ENCODE measurements around the gene VRK3. TPM values are rescaled to one million over a fixed set of nuclear protein-coding genes. Genes with fewer than 3 reads are reported as not detected.

Gene VRK3
- total and polyA plus RNA-seq, 2 of the 4 experiments (the other 2 are of a cell fraction) = 28.7 to 35.8 TPM

DNA sequence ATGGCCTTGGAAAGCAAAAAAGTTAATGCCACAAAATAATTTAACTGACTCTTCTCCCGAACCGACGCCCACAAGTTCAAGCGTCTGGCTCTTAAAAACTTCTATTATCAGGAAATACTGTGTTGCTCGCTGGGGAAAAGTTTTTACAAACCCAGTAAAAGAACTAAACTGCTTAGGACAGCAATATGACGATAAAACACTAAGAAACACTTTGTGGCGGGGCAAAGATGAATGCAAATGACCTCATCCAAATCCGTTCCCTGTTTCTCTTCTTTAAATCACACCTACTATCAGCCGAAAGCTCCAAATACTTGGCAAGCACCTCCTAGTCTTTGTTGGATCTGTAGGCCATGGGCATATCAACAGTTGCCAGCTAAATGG lies 69.1 kb downstream of the VRK3 start:
- no peaks in the 10 kb centered on the region for H3K9me3 ChIP-seq (ENCODE audit: control insufficient read depth, insufficient read depth, low read length)
- no peak for DNase-seq

More for the DNA sequence above, 69.1 kb downstream of the VRK3 start:
- ChIA-PET POLR2A (ENCODE audit: unreplicated experiment) (no interaction called here), CTCF (no interaction called here)
- H3K23ac ChIP-seq (ENCODE audit: low read depth, low read length) = no peak overlapping the region
- H2BK5ac ChIP-seq (ENCODE audit: low read depth, low read length, poor library complexity, severe bottlenecking) = no peak overlapping the region
- H3K79me1 ChIP-seq (ENCODE audit: low read depth in 1 of 2, low read length in 2 of 2) = no peaks in the 10 kb centered on the region
- no peak overlapping the region for H2AK5ac ChIP-seq (ENCODE audit: low read depth, low read length)
- H2AK9ac ChIP-seq (replicated peaks; ENCODE audit: low read depth, low read length, poor library complexity) = no peak overlapping the region
- H4K8ac ChIP-seq (ENCODE audit: low read depth in 2 of 2, low read length in 2 of 2) = no peak overlapping the region
- H2BK20ac ChIP-seq (ENCODE audit: low read depth, low read length) = no peak overlapping the region
- in situ Hi-C loops (cut with MboI; ENCODE audit: low sequenced_read_pairs) = no loop called here
- H3K18ac ChIP-seq (ENCODE audit: low read depth, low read length) = no peak overlapping the region
- no peak overlapping the region for H3K56ac ChIP-seq (ENCODE audit: extremely low read depth, insufficient read depth, low read length)
- no peak overlapping the region for H3K4ac ChIP-seq (ENCODE audit: low read depth, low read length)
- H3K4me1 ChIP-seq (ENCODE audit: control insufficient read depth, insufficient read depth, low read length) = no peaks in the 10 kb centered on the region
- no peak for ATAC-seq (ENCODE audit: low read depth)
- peaks cover 12% of the 10 kb centered on the region for H3K27me3 ChIP-seq (ENCODE audit: control insufficient read depth, insufficient read depth, low read length)
- no peaks in the 10 kb centered on the region for H3K36me3 ChIP-seq (ENCODE audit: control insufficient read depth, insufficient read depth, low read length)
- H3K4me2 ChIP-seq (ENCODE audit: low read depth, low read length) = no peak overlapping the region
- no CpG with 5 or more reads among the region's 9 CpGs for WGBS, 2 experiments (ENCODE audit: extremely low coverage in 2 of 2, insufficient read length in 1 of 2)
- no peak overlapping the region for H3K14ac ChIP-seq (replicated peaks; ENCODE audit: low read depth, low read length)
- dilution Hi-C loops (cut with HindIII; ENCODE audit: low sequenced_read_pairs, unreplicated experiment) = no loop called here
- H3K27ac ChIP-seq (ENCODE audit: insufficient read depth, low read length) = no peak overlapping the region
- BruUV-seq (replicated peaks) = no TSS peak
- H2BK15ac ChIP-seq (ENCODE audit: low read depth, low read length) = no peak overlapping the region
- no peaks in the 10 kb centered on the region for H3K9me1 ChIP-seq (ENCODE audit: insufficient read depth, low read length)
- TF ChIP-seq CHD1 (IDR thresholded peaks at IDR 0.05; ENCODE audit: low read depth, low read length) (no peak), MAFK (IDR thresholded peaks at IDR 0.05; ENCODE audit: low read depth, low read length) (0 out of 2 replicates have a peak, but pooled peaks have one; percentile 31)
- no peak overlapping the region for H2AFZ ChIP-seq (replicated peaks; ENCODE audit: low read length, poor library complexity)
- no peak overlapping the region for H2BK120ac ChIP-seq (ENCODE audit: low read depth, low read length)
- no peak overlapping the region for H4K91ac ChIP-seq (ENCODE audit: insufficient read depth, low read depth, low read length)
- H3K9ac ChIP-seq (ENCODE audit: low read depth, low read length) = no peak overlapping the region
- no peak overlapping the region for H3K4me3 ChIP-seq (ENCODE audit: insufficient read depth, low read depth, low read length)
- intact Hi-C loops (cut with micrococcal nuclease) = no loop called here
- H4K5ac ChIP-seq (ENCODE audit: low read depth, low read length) = no peak overlapping the region
- H4K20me1 ChIP-seq (ENCODE audit: insufficient read depth, low read length) = no peaks in the 10 kb centered on the region

Data from IMR-90 (cell line).